Upper lobe of left lung (tissue), 6 donors: ENCODE results near the gene ASB15. TPM values are rescaled to one million over a fixed set of nuclear protein-coding genes. Genes with fewer than 3 reads are reported as not detected.

Experiments used
- ATAC-seq, 2 donors: fragments of 200-7000 bp; cut with Tn5 transposase; one replicate each; pipeline ENCODE4 v1.9.1; 2022; ENCODE audit warnings: mild to moderate bottlenecking in 2 of 2, moderate library complexity in 2 of 2; ENCODE audit not compliant: low FRiP score in 2 of 2
- DNase-seq, 2 donors: peaks; one replicate each; pipeline ENCODE4 v3.0.0-alpha.2; 2019 to 2020
- H3K27ac ChIP-seq, 4 donors: fragments of 200-600 bp; sonication (generic); one replicate each; pipeline ENCODE4 v1.5.1; 2016 to 2019
- H3K27me3 ChIP-seq, 4 donors: fragments of 200-600 bp; sonication (generic); one replicate each; pipeline ENCODE4 v1.5.1; 2017 to 2019
- H3K36me3 ChIP-seq, 4 donors: fragments of 200-600 bp; sonication (generic); one replicate each; pipeline ENCODE4 v1.5.1; 2016 to 2019
- H3K4me1 ChIP-seq, 4 donors: fragments of 200-600 bp; sonication (generic); one replicate each; pipeline ENCODE4 v1.5.1; 2018 to 2019
- H3K4me3 ChIP-seq, 4 donors: fragments of 200-600 bp; sonication (generic); one replicate each; pipeline ENCODE4 v1.5.1; 2017 to 2019; ENCODE audit warnings: mild to moderate bottlenecking in 2 of 4, moderate library complexity in 1 of 4
- H3K9me3 ChIP-seq, 4 donors: fragments of 200-600 bp; sonication (generic); one replicate each; pipeline ENCODE4 v1.5.1; 2018 to 2019
- EP300 ChIP-seq, 4 donors: sonication (generic); formaldehyde crosslinking; IDR thresholded peaks; one replicate each; pipeline ENCODE4 v1.5.1; 2017; ENCODE audit warnings: antibody characterized with exemption in 4 of 4, control low read depth in 2 of 4
- POLR2A ChIP-seq, 4 donors: fragments of 450-650 bp; IDR thresholded peaks; one replicate each; pipeline ENCODE4 v1.5.1; 2016 to 2017; ENCODE audit warnings: antibody characterized with exemption in 4 of 4, mild to moderate bottlenecking in 2 of 4
- POLR2AphosphoS5 ChIP-seq, 2 donors: sonication (generic); formaldehyde crosslinking; IDR thresholded peaks; one replicate each; pipeline ENCODE4 v1.5.1; 2017; ENCODE audit warnings: antibody characterized with exemption in 2 of 2
- WGBS, 2 donors: methylation state at CpG; one replicate each; pipeline ENCODE4 v1.1.5; 2017 to 2018; 5-methylcytosine and 5-hydroxymethylcytosine counted together
- total RNA-seq, 6 donors: library from RNA; depleted of rRNA in 4 of 6; stranded (reverse); fragments of >200 nt in 4 of 6; gene quantifications; one replicate each; pipeline versions ENCODE4 v1.1.0 to v1.2.1, GENCODE V29; 2016 to 2021
- TF ChIP-seq, protein P1 (sequence below), 6 experiments: fragments of 450-650 bp in 4 of 6; fragments of 200-600 bp in 2 of 6; sonication (generic) in 2 of 6; IDR thresholded peaks; one replicate each; pipeline ENCODE4 v1.5.1; 2016 to 2019; ENCODE audit warnings: antibody characterized with exemption in 6 of 6
- donor health status: DM: no; HTN: no; CAD: no; lungs with moderate emphysema.
- donor health status: DM: no; HTN: yes; CAD: no; lungs with severe emphysema.

ASB15 gene
- total RNA-seq, 6 donors from 2014 or later, result not detected

DNA sequence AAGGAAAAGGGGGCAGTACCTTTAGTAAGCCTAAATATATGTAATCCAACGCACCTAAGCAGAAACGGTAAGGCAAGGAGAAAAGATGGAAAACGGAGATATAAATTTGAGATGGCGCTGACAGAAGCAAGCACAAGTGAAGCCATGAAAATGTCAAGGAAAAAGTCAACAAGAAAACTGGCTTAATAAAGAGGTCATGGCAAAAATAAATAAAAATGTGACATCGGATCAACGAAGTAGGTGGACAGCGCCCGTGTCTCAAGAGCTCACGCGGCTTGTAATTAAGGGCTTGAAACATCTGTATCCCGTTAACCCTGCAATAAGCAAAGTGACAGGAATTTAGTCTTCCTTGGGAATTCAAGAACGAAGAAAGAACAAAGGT lies 44.6 kb upstream of the ASB15 start:
- DNase-seq (no peak), ATAC-seq (peak in 1 of 2 donors; percentile 14)
- H3K27ac ChIP-seq, result peak overlapping the region; percentile 85 to 89 (median 86)
- peaks cover 16 to 35% (median 25%) of the 10 kb centered on the region in 4 donors for H3K4me1 ChIP-seq
- peaks cover 0 to 15% (median 1%) of the 10 kb centered on the region in 4 donors for H3K36me3 ChIP-seq
- 2 to 5% methylated on average over 12 of the region's 12 CpGs for WGBS, 2 donors
- H3K9me3 ChIP-seq, result no peaks in the 10 kb centered on the region
- H3K27me3 ChIP-seq, result no peaks in the 10 kb centered on the region
- TF ChIP-seq POLR2A (IDR thresholded peaks at IDR 0.05) (no peak), POLR2AphosphoS5 (IDR thresholded peaks at IDR 0.05) (no peak), EP300 (IDR thresholded peaks at IDR 0.05) (no peak)
- TF ChIP-seq, protein P1, sequence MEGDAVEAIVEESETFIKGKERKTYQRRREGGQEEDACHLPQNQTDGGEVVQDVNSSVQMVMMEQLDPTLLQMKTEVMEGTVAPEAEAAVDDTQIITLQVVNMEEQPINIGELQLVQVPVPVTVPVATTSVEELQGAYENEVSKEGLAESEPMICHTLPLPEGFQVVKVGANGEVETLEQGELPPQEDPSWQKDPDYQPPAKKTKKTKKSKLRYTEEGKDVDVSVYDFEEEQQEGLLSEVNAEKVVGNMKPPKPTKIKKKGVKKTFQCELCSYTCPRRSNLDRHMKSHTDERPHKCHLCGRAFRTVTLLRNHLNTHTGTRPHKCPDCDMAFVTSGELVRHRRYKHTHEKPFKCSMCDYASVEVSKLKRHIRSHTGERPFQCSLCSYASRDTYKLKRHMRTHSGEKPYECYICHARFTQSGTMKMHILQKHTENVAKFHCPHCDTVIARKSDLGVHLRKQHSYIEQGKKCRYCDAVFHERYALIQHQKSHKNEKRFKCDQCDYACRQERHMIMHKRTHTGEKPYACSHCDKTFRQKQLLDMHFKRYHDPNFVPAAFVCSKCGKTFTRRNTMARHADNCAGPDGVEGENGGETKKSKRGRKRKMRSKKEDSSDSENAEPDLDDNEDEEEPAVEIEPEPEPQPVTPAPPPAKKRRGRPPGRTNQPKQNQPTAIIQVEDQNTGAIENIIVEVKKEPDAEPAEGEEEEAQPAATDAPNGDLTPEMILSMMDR (IDR thresholded peaks at IDR 0.05), result no peak
- peak overlapping the region; percentile 63 to 81 (median 74) for H3K4me3 ChIP-seq

DNA sequence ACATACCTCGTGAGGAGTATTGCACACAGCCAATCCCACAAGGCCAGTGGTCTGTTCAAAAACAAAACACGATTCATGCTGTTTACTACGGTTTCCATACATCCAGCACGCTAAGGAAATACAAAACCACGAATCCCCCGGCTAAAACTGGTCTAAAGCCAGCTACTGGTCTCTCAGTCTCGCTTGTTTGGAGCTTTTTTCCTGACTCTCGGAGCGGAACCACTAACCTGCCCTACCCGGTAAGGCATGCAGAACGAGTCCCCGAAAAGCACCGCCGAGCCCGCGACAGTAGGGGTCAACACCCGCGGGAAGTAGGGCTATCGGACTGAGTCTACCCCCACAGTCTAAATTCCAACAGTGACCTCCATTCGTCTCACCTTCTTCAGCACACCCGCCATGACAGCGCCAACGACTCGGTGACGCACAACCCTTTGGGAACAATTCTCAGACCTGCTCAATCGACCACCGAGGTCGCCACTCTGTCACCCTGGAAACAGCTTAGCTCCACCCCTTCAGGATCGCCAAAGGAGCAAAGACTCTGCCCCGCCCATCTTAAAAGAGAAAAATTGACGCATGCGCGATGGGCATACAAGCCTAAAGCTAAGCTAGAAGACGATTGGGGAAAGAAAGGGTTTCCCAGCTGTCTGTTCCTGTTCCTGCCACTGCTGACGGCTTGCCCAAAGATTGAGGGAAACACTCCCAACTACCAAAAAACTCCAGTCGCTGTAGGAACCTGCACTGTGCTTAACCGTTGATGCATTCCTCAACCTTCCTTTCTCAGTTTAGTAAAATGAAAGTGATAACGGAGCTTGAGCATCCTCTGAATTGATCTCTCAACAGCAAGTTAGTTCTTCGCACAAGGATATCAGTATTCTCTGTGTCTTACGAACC lies 44.0 kb upstream of the ASB15 start, which contains the start of gene NDUFA5:
NDUFA5 (minus strand) TSS at position 421 of the 891 bp plus-strand sequence; CDS start at position 398, 23 bp downstream.
- Histone ChIP-seq H3K9me3 (no peaks in the 10 kb centered on the region), H3K4me3 (peak within 1 kb of the TSS; percentile 63 to 81 (median 74)), H3K27ac (peak within 1 kb of the TSS; percentile 85 to 89 (median 86)), H3K36me3 (peaks cover 0 to 13% (median 1%) of the 10 kb centered on the region in 4 donors), H3K4me1 (peaks cover 16 to 35% (median 25%) of the 10 kb centered on the region in 4 donors), H3K27me3 (no peaks in the 10 kb centered on the region)
- WGBS, 2 donors, result 0 to 1% methylated on average over 35 to 40 of the region's 40 CpGs
- TF ChIP-seq, protein P1 (IDR thresholded peaks at IDR 0.05), result no peak
- TF ChIP-seq EP300 (IDR thresholded peaks at IDR 0.05), result no peak
- peak; percentile 68 to 87 for TF ChIP-seq POLR2AphosphoS5 (IDR thresholded peaks at IDR 0.05)
- TF ChIP-seq POLR2A (IDR thresholded peaks at IDR 0.05), result peak in 3 of 4 donors; percentile 44 to 79 (median 68)
- ATAC-seq (peak; percentile 99 to 100), DNase-seq (peak; percentile 73 to 98)

DNA sequence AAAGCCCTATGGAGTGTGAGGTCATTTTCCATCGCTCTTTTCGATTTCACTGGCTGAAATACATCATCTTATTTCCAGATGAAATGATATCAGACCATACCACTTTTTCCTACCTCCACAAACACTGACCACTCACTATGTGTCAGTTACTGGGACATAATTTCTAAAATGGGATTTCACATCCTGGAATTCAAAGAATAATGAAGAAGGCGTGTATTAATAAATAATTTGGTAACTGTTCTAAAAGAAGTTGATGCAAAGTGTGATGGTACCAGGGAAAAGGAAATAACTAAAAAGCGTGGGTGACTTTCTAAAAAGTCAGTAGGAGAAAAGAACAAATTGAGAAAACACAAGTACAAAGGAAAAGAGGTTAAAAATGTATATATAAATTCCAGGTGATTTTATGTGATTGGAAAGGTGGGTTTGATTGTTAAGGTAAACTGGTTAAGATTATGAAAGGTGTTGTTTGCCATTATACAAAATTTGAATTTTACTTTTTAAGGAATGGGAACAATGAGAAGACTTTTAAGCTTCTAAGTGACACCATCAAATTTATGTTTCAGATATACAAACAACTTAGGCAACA lies 43.2 kb upstream of the ASB15 start:
- 55 to 70% methylated on average over 4 of the region's 4 CpGs for WGBS, 2 donors
- H3K4me3 ChIP-seq, result peak overlapping the region; percentile 49 to 81 (median 74)

DNA sequence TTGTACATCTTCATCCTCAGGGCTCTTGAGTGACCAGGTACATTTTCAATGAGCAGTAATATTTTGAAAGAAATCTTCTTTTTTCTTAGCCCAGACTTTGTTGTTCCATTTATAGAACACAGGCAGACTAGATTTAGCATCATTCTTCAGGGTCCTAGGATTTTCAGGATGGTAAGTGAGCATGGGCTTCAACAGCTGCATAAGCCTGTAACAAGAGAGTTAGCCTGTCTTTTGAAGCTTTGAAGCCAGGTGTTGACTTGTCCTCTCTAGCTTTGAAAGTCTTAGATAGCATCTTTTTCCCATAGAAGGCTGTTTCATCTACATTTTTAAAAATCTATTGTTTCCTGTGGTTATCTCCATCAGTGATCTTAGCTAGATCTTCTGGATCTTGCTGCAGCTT lies 39.5 kb upstream of the ASB15 start:
- no peaks in the 10 kb centered on the region for H3K36me3 ChIP-seq

More for the DNA sequence above, 43.2 kb upstream of the ASB15 start:
- ATAC-seq, result no peak
- H3K27ac ChIP-seq, result peak overlapping the region; percentile 85 to 89 (median 86)
- H3K36me3 ChIP-seq, result peaks cover 0 to 6% (median 1%) of the 10 kb centered on the region in 4 donors
- no peak for DNase-seq
- TF ChIP-seq, protein P1 (IDR thresholded peaks at IDR 0.05), result no peak
- no peak for TF ChIP-seq EP300 (IDR thresholded peaks at IDR 0.05)
- no peak for TF ChIP-seq POLR2AphosphoS5 (IDR thresholded peaks at IDR 0.05)
- TF ChIP-seq POLR2A (IDR thresholded peaks at IDR 0.05), result no peak
- H3K4me1 ChIP-seq, result peaks cover 16 to 30% (median 25%) of the 10 kb centered on the region in 4 donors
- no peaks in the 10 kb centered on the region for H3K27me3 ChIP-seq
- H3K9me3 ChIP-seq, result no peaks in the 10 kb centered on the region

More for the DNA sequence above, 39.5 kb upstream of the ASB15 start:
- H3K4me3 ChIP-seq, result no peak overlapping the region
- DNase-seq, result no peak
- H3K4me1 ChIP-seq, result peaks cover 0 to 5% (median 4%) of the 10 kb centered on the region in 4 donors
- H3K27ac ChIP-seq, result no peak overlapping the region
- no peak for ATAC-seq
- no peaks in the 10 kb centered on the region for H3K27me3 ChIP-seq
- no peaks in the 10 kb centered on the region for H3K9me3 ChIP-seq
- TF ChIP-seq, protein P1 (IDR thresholded peaks at IDR 0.05), result no peak
- TF ChIP-seq POLR2A (IDR thresholded peaks at IDR 0.05) (no peak), EP300 (IDR thresholded peaks at IDR 0.05) (no peak), POLR2AphosphoS5 (IDR thresholded peaks at IDR 0.05) (no peak)
